B cell (primary cell): Measurements from ENCODE around the gene DYNC2I2. TPM values are rescaled to one million over a fixed set of nuclear protein-coding genes. Genes with fewer than 3 reads are reported as not detected.
A peak's percentile ranks its signal among the peaks of the same experiment; 100 is the strongest.

Source experiments
- ATAC-seq: fragments of 200-7000 bp; cut with Tn5 transposase; one replicate; pipeline ENCODE4 v1.10.0; 2021; ENCODE audit warnings: low read depth, mild to moderate bottlenecking, moderate number of reproducible peaks, moderate library complexity
- CTCF ChIA-PET: fragments of 350-600 bp; sonication (Branson Sonifier 250); formaldehyde crosslinking; loops from one replicate; lab custom pipeline; 2021; ENCODE audit warnings: antibody characterized with exemption, inconsistent platforms; lab: Charles Lee
- POLR2A ChIA-PET: fragments of 350-600 bp; sonication (Branson Sonifier 250); formaldehyde crosslinking; loops from one replicate; lab custom pipeline; 2021; ENCODE audit warnings: antibody characterized with exemption; lab: Charles Lee
- DNase-seq: peaks from one replicate; pipeline ENCODE4 v3.0.0; 2013
- H2AFZ ChIP-seq: 2 replicates; pipeline ENCODE4 v1.6.1; 2012; ENCODE audit warnings: mild to moderate bottlenecking, low read depth, low read length; ENCODE audit not compliant: insufficient read depth, poor library complexity, severe bottlenecking
- H3K27ac ChIP-seq, 2 donors: 1 replicate in 1 of 2; 2 replicates in 1 of 2; pipeline ENCODE4 v1.5.1; 2012 to 2013; ENCODE audit warnings: low read length in 2 of 2, mild to moderate bottlenecking in 2 of 2, moderate library complexity in 1 of 2
- H3K27me3 ChIP-seq, 4 experiments: fragments of 200-600 bp in 1 of 4; sonication (generic) in 1 of 4; replicated peaks in 1 of 4; 1 replicate in 2 of 4; 2 replicates in 2 of 4; pipeline versions ENCODE4 v1.6.1 to v1.7.0; 2013 to 2016; ENCODE audit warnings: low read length in 3 of 4, mild to moderate bottlenecking in 2 of 4, mixed read lengths in 1 of 4, moderate library complexity in 1 of 4; ENCODE audit not compliant: insufficient read depth in 4 of 4, control insufficient read depth in 3 of 4; ENCODE audit errors: control extremely low read depth in 1 of 4
- H3K36me3 ChIP-seq, 2 experiments: replicated peaks in 1 of 2; 1 replicate in 1 of 2; 2 replicates in 1 of 2; pipeline versions ENCODE4 v1.6.1 to v1.7.1; 2013; ENCODE audit warnings: low read length in 1 of 2; ENCODE audit not compliant: insufficient read depth in 2 of 2, control insufficient read depth in 1 of 2; ENCODE audit errors: control extremely low read depth in 1 of 2, extremely low read depth in 1 of 2
- H3K4me1 ChIP-seq, 2 donors: fragments of 200-600 bp in 1 of 2; sonication (generic) in 1 of 2; 1 replicate in 1 of 2; 2 replicates in 1 of 2; pipeline versions ENCODE4 v1.5.1 to v1.6.1; 2013 to 2017; ENCODE audit warnings: low read length in 2 of 2; ENCODE audit not compliant: control insufficient read depth in 2 of 2, insufficient read depth in 2 of 2
- H3K4me2 ChIP-seq: replicated peaks from 2 replicates; pipeline ENCODE3; 2012; ENCODE audit warnings: mild to moderate bottlenecking, low read depth, low read length; ENCODE audit not compliant: poor library complexity, severe bottlenecking
- H3K4me3 ChIP-seq, 5 experiments: fragments of 200-600 bp in 1 of 5; sonication (generic) in 1 of 5; 1 replicate in 3 of 5; 2 replicates in 2 of 5; pipeline versions ENCODE4 v1.5.1 to v1.7.0; 2011 to 2016; ENCODE audit warnings: low read length in 4 of 5, mild to moderate bottlenecking in 4 of 5, low read depth in 2 of 5, control low read depth in 1 of 5, moderate library complexity in 1 of 5; ENCODE audit not compliant: insufficient read depth in 1 of 5; ENCODE audit errors: control extremely low read depth in 1 of 5, extremely low read depth in 1 of 5
- H3K79me2 ChIP-seq: fragments of 200-600 bp; sonication (generic); one replicate; pipeline ENCODE4 v1.6.0; 2016; ENCODE audit warnings: low read length; ENCODE audit not compliant: control insufficient read depth, insufficient read depth
- H3K9ac ChIP-seq: fragments of 200-600 bp; sonication (generic); 2 replicates; pipeline ENCODE4 v1.6.1; 2017; ENCODE audit warnings: mild to moderate bottlenecking, low read length, moderate library complexity
- H3K9me3 ChIP-seq, 3 donors: one replicate each; pipeline versions ENCODE4 v1.6.1 to v1.7.1; 2013; ENCODE audit warnings: low read length in 2 of 3; ENCODE audit not compliant: control insufficient read depth in 2 of 3, insufficient read depth in 1 of 3; ENCODE audit errors: control extremely low read depth in 1 of 3
- H4K20me1 ChIP-seq: 2 replicates; pipeline ENCODE4 v1.6.0; 2012; ENCODE audit warnings: mild to moderate bottlenecking, low read length; ENCODE audit not compliant: insufficient read depth, control insufficient read depth, poor library complexity, severe bottlenecking
- H3K27ac Mint-ChIP-seq: one replicate; pipeline ENCODE4 v1.8.0; 2021; ENCODE audit warnings: mixed read lengths
- H3K27me3 Mint-ChIP-seq: one replicate; pipeline ENCODE4 v1.8.0; 2021; ENCODE audit warnings: mixed read lengths
- H3K4me1 Mint-ChIP-seq: one replicate; pipeline ENCODE4 v1.8.0; 2021; ENCODE audit warnings: mixed read lengths
- H3K4me3 Mint-ChIP-seq: one replicate; pipeline ENCODE4 v1.8.0; 2021; ENCODE audit warnings: mixed read lengths
- H3K9me3 Mint-ChIP-seq: one replicate; pipeline ENCODE4 v1.8.0; 2022; ENCODE audit warnings: mixed read lengths; ENCODE audit not compliant: insufficient read depth
- EZH2 ChIP-seq: IDR thresholded peaks from 2 replicates; pipeline ENCODE4 v1.6.1; 2012; ENCODE audit warnings: borderline replicate concordance, low read depth, mild to moderate bottlenecking, moderate library complexity, low read length; ENCODE audit not compliant: insufficient read depth, poor library complexity, severe bottlenecking
- WGBS: methylation state at CpG from one replicate; pipeline ENCODE4 v1.1.5; 2013; ENCODE audit warnings: missing lambda C conversion rate; ENCODE audit not compliant: insufficient coverage; 5-methylcytosine and 5-hydroxymethylcytosine counted together
- intact Hi-C: fragments of 100-400 bp; cut with micrococcal nuclease; formaldehyde crosslinking; loops from one replicate; pipeline ENCODE4 v1.10.0; 2022
- polyA plus RNA-seq: library from polyadenylated mRNA; depleted of rRNA; stranded (reverse); fragments of >200 nt; gene quantifications from 2 replicates; pipeline ENCODE4 v1.2.3, GENCODE V29; 2012
- total RNA-seq, 2 donors: library from RNA; stranded (reverse); fragments of 120-200 nt in 1 of 2; gene quantifications; 1 replicate in 1 of 2; 2 replicates in 1 of 2; pipeline versions ENCODE4 v1.2.3 to v1.2.4, GENCODE V29; 2013 to 2022
- TF ChIP-seq, protein P1 (sequence below): fragments of 200-600 bp; IDR thresholded peaks from one replicate; pipeline ENCODE4 v1.8.0; 2022; ENCODE audit warnings: antibody characterized with exemption, mild to moderate bottlenecking

The DYNC2I2 gene
- total and polyA plus RNA-seq, 2 donors (not counting 1 experiment from before 2014, with no cell fraction given), result 76.6 to 109 TPM

GRCh38 chr9:128628471-128629048 is 28.1 kb downstream of the DYNC2I2 start:
- H3K27ac ChIP-seq, result no peak overlapping the region
- no peak for TF ChIP-seq EZH2
- TF ChIP-seq, protein P1, sequence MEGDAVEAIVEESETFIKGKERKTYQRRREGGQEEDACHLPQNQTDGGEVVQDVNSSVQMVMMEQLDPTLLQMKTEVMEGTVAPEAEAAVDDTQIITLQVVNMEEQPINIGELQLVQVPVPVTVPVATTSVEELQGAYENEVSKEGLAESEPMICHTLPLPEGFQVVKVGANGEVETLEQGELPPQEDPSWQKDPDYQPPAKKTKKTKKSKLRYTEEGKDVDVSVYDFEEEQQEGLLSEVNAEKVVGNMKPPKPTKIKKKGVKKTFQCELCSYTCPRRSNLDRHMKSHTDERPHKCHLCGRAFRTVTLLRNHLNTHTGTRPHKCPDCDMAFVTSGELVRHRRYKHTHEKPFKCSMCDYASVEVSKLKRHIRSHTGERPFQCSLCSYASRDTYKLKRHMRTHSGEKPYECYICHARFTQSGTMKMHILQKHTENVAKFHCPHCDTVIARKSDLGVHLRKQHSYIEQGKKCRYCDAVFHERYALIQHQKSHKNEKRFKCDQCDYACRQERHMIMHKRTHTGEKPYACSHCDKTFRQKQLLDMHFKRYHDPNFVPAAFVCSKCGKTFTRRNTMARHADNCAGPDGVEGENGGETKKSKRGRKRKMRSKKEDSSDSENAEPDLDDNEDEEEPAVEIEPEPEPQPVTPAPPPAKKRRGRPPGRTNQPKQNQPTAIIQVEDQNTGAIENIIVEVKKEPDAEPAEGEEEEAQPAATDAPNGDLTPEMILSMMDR, result no peak
- no peak overlapping the region for H3K9ac ChIP-seq
- Mint-ChIP-seq H3K27ac (peak overlapping the region; percentile 26), H3K4me3 (no peak overlapping the region), H3K9me3 (no peaks in the 10 kb centered on the region), H3K4me1 (no peaks in the 10 kb centered on the region), H3K27me3 (no peaks in the 10 kb centered on the region)
- ChIA-PET CTCF (no interaction called here), POLR2A (no interaction called here)
- H3K9me3 ChIP-seq, result no peaks in the 10 kb centered on the region
- H3K79me2 ChIP-seq, result no peaks in the 10 kb centered on the region
- no peak overlapping the region for H2AFZ ChIP-seq
- intact Hi-C loops, result no loop called here
- WGBS, result 91% methylated on average over 16 of the region's 17 CpGs
- no peaks in the 10 kb centered on the region for H4K20me1 ChIP-seq
- DNase-seq (no peak), ATAC-seq (no peak)
- H3K27me3 ChIP-seq, result no peaks in the 10 kb centered on the region
- H3K36me3 ChIP-seq, result peaks cover 0 to 89% of the 10 kb centered on the region in 2 experiments
- H3K4me2 ChIP-seq, result no peak overlapping the region
- no peak overlapping the region for H3K4me3 ChIP-seq
- no peaks in the 10 kb centered on the region for H3K4me1 ChIP-seq

DNA sequence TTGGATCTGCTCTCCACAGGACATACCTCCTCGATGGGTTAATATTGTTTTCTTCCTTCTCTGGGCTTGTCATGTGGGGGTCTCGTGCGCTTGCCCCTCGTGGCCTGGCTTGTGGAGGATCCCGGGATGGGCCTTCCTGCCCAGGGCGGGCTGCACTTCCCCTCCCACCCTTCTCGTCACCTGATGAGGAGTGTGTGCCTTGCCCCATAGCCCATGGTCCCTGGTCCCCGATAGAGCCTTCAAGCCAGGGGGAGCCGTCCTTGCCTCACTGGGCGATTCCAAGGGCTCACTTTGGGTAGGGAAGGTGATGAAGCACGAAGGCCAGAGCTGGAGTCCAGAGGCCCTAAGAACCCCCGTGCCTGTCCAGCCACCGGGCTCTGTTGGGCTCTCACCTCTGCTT is 28.7 kb downstream of the DYNC2I2 start:
- intact Hi-C loops, result no loop called here
- Mint-ChIP-seq H3K4me1 (no peaks in the 10 kb centered on the region), H3K4me3 (no peak overlapping the region), H3K27ac (no peak overlapping the region), H3K27me3 (no peaks in the 10 kb centered on the region), H3K9me3 (no peaks in the 10 kb centered on the region)
- Histone ChIP-seq H4K20me1 (no peaks in the 10 kb centered on the region), H3K4me2 (no peak overlapping the region), H3K9ac (no peak overlapping the region), H3K36me3 (peaks cover 0 to 86% of the 10 kb centered on the region in 2 experiments), H3K4me1 (no peaks in the 10 kb centered on the region), H2AFZ (no peak overlapping the region), H3K9me3 (no peaks in the 10 kb centered on the region), H3K79me2 (no peaks in the 10 kb centered on the region), H3K27me3 (no peaks in the 10 kb centered on the region), H3K4me3 (no peak overlapping the region), H3K27ac (no peak overlapping the region)
- 95% methylated on average over 10 of the region's 13 CpGs for WGBS
- ChIA-PET POLR2A (no interaction called here), CTCF (no interaction called here)
- ATAC-seq, result no peak
- DNase-seq, result no peak
- TF ChIP-seq, protein P1, result no peak
- TF ChIP-seq EZH2, result no peak
